Ureter (tissue), 1 donor: Measurements from ENCODE around the gene PEX6. TPM values are rescaled to one million over a fixed set of nuclear protein-coding genes. Genes with fewer than 3 reads are reported as not detected.

Experiments used
- DNase-seq: peaks from one replicate; pipeline ENCODE4 v3.0.0-alpha.2; 2020; ENCODE audit warnings: low spot score
- total RNA-seq: library from RNA; stranded (reverse); gene quantifications from one replicate; pipeline ENCODE4 v1.2.4, GENCODE V29; 2023
- donor health status: DM: yes; HTN: yes; CAD: no.

PEX6 gene, protein sequence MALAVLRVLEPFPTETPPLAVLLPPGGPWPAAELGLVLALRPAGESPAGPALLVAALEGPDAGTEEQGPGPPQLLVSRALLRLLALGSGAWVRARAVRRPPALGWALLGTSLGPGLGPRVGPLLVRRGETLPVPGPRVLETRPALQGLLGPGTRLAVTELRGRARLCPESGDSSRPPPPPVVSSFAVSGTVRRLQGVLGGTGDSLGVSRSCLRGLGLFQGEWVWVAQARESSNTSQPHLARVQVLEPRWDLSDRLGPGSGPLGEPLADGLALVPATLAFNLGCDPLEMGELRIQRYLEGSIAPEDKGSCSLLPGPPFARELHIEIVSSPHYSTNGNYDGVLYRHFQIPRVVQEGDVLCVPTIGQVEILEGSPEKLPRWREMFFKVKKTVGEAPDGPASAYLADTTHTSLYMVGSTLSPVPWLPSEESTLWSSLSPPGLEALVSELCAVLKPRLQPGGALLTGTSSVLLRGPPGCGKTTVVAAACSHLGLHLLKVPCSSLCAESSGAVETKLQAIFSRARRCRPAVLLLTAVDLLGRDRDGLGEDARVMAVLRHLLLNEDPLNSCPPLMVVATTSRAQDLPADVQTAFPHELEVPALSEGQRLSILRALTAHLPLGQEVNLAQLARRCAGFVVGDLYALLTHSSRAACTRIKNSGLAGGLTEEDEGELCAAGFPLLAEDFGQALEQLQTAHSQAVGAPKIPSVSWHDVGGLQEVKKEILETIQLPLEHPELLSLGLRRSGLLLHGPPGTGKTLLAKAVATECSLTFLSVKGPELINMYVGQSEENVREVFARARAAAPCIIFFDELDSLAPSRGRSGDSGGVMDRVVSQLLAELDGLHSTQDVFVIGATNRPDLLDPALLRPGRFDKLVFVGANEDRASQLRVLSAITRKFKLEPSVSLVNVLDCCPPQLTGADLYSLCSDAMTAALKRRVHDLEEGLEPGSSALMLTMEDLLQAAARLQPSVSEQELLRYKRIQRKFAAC
- total RNA-seq: 23.0 TPM

DNA sequence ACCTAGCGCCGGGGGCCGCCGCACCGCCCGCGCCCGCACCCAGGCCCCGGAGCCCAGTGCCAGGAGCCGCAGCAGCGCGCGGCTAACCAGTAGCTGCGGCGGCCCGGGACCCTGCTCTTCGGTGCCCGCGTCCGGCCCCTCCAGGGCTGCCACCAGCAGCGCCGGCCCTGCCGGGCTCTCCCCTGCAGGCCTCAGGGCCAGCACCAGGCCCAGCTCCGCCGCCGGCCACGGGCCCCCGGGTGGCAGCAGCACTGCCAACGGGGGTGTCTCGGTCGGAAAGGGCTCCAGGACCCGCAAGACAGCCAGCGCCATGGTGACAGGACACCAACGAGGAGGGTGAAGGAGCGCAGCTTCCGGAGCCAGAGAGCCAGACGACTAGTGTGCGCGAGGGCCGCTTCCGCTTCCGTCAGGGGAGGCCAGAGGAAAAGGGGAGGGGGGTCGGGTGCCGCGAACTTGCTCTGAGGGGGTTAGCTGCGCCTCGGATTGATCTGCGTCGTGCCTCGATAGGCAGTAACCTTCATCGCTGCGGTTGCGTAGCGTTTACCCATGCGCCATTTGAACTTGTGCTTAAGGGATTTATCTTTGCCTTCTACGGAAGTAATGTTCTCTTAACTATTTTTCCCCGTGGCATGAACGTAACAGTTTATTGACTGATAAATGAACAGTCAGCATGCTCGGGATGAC, at the start of gene PEX6:
PEX6 (minus strand) TSS at position 343 of the 684 bp plus-strand sequence; CDS start at position 312, 31 bp downstream.
- peak; percentile 94 for DNase-seq

DNA sequence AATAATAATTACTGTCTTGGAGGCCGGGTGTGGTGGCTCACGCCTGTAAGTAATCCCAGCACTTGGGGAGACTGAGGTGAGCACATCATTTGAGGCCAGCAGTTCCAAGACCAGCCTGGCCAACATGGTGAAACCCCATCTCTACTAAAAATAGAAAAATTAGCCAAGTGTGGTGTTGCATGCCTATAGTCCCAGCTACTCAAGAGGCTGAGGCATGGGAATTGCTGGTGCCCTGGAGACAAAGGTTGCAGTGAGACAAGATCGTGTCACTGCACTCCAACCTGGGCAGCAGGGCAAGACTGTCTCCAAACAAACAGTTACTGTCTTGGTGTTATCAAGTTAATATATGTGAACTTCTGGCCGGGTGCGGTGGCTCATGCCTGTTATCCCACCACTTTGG, 47.4 kb upstream of the PEX6 start:
- DNase-seq: no peak

DNA sequence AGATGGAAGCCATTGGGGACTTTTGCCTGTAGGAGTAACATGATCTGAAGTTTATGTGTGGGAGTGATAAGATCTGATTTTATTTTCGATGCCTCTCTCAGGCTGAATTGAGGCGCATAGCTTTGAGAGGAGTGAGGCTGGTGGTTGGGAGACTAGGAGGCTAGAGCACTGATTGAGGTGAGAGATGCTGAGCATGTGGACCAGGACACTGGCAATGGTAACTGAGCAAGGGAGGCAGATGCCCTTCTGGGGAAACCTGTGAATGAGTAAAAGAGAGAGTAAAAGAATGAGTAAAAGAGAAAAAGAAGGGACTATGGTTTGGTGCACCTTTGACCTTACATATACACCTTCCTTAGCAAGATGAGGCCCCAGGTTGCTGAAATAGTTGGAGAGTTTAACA, 45.5 kb upstream of the PEX6 start:
- no peak for DNase-seq

DNA sequence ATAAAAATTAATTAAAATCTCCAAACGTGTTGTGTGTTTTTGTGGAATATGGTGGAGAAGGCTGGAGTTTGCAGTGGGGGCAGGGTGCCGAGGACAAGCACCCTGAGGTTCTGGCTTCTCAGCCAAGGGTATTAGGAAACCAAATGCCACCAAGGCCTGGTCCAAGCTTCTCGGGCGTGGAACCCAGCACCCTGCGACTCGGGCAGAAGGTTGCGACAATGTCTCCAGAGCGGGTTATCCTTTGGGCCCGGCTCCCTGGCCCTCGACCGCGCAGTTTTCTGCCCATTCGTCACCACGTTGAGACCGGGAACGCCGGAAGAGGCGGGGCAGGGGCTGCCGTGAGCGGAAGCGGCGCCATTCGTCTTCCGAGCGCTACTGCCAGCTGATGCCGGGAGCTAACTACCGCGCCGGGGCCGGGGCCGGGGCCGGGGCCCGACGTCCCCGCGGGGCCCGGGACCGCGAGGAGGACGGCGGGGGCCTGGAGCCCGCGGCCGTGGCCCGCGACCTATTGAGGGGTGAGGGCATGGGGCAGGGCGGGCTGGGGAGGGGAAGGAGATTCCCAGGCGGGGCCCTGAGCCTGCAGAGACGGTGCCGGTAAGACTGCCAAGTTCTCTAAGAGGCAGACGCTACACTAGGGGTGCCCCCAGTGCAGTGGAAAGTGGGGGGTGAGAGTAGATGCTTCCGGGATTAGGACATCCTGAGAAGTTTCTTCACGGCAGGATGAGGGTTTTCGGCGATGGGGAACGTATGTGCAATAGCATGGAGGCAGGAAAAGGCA, 42.5 kb upstream of the PEX6 start, which contains the start of gene RRP36:
RRP36 (plus strand) TSS at position 354 of the 778 bp plus-strand sequence; CDS start at position 386, 32 bp downstream.
- peak; percentile 79 for DNase-seq

DNA sequence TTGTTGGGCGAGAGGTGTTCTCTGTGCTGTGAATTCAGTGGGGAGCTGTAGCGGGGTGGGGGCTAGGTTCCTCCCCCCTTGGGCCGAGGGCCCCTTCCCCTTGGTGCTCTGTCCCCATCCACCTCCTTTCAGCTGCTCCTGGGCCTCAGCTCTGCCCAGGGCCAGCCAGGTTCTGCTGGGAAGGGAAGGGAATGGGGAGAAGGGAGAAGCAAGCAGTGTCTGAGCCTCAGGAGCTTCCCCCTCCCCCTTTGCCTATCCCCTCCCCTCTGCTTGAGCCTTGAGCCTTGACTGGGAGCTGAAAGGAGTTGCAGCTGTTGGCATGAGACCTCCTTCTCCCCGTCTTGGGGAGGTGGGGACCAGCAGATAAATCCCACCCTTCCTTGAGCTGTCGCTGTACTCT, 41.9 kb upstream of the PEX6 start:
- DNase-seq: no peak

DNA sequence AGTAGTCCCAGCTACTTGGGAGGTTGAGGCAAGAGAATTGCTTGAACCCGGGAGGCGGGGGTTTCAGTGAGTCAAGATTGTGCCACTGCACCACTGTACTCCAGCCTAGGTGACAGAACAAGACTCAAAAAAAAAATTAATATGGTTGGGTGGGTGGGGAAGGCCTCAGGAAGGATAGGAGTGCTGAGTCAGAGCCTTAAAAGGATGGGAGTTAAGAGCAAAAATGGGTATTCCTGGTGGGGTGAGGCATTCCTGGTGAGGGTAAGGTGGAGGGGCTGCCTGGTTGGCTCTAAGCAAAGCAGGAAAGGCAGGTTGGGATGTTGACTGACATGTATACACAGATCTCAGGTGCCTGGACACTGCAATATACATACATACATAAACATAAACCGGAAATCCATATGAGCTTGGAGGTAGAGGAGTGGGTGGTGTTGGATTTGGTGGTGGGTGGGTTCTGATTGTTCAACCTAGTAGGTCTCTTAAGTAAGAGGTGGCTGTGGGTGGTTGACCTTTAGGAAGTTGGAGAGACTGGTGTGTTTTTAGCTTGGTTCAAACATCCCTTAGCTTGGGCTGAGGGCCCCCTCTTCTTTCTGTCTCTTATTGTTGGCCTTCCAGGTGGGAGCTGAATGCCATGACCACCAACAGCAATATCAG, 41.2 kb upstream of the PEX6 start:
- DNase-seq: no peak

DNA sequence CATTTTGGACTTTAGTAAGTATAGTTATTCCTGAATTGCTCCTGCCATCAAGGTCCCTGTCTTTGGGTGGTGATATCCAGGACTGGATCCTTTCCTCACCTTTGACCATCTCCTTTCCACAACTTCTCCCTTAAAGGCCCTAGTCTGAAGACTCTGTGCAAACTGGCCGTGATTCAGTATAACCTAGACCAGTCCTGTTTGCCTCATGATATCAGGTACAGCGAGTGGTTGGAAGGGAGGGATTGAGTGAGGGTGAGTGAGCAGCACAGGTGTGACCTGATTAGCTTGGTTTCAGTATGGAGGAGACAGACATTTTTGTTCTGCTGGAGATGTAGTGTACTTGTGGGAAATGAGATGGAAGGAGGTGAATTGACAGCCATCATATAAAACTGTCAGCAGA, 40.2 kb upstream of the PEX6 start:
- DNase-seq: no peak

DNA sequence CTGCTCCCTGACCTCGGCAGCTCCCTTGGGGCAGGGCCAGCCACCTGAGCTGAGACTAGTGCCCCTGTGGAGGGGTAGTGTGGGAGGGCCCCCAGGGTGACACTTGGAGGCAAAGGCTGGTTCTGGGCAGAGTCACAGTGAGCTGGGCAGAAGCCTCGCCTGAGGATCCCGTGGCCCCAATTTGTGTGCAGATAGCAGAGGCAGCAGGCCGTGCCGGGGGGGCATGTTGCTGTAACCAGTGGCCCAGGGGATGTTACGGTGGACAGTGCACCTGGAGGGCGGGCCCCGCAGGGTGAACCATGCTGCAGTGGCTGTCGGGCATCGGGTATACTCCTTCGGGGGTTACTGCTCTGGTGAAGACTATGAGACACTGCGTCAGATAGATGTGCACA, 38.0 kb upstream of the PEX6 start:
- DNase-seq: no peak

DNA sequence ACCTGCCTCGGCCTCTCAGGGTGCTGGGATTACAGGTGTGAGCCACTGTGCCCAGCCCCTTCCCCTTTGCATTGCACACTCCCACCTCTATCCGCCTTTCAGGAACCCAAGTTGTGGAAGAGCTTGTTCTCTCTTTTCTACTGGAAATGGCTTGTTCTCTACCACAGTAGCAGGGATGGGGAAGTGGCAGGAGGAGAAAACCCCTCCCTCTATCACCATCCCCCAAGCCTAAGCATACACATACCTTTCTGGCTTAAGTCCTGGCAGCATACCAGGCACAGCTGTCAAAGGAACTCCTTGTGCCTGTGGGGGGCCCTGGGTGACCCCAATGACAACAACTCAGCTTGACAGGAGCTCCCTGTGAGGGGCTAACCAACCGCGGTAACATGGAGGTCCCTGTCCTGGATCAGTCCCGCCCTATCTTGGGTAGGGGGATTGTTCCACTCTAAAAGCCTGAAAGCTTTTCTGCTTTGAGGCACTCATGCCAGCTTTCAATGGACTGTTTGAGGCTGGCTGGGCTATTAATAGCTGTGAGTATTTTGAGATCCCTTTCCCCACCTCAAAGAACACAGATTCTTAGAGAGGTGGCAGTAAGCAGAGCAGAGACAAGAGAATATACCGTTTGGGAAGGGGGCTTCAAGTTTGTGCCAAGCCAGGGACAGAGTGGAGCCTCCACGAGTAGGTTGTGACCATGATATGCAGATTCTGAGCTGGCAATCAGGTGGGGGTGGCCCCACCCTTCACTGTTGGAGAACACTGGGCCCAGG, 37.4 kb upstream of the PEX6 start:
- DNase-seq: no peak

DNA sequence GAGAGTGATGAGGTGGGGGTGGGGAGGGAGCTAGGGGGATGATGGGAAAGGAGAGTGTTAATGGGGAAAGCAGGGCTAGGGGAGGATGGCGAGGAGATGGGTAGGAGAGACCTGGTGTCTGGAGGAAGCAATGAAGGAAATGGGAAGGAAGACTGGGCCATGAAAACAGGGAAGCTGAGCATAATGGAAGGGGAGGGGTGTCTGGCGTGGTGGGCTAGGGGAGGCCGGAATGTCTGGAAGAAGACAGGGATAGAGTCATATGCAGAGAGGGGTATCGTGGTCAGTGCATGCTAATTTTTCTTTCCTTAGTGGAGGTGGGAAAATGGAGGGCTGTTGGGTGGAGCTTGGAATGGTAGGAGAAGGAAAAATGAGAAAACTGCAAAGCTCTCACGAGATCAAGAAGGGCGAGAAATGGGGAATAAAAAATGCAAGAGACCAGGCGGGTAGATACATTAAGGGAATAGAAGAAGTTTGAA, 35.5 kb upstream of the PEX6 start:
- no peak for DNase-seq

DNA sequence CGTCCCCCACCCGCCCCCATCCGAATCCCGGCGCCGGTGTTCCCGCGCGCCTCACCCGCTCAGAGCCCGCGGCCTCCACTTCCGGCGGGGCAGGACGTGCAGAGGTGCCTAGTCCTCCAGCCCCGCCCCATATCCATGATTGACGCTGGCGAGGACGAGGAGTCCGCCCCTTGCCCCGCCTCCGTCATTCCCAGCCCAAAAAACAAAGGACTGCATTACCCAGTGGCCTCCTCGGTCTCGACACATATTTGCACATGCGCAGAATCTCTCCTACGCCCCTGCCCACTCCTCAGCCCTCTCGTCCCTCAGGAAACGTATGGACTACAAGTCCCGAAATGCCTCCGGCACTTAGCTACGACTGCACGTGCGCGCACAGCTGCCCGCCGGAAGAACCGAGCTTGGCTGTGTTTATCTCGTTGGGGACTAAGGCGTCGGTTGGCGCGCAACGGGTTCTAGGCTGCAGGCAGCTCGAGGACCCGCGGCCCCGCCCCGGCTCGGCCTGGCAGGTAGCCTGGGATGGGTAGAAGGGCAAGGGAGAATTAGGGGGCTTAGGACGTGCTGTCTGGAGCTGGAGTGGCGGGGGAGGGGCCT, 35.0 kb upstream of the PEX6 start, which contains the start of the genes KLHDC3 and MEA1:
KLHDC3 (plus strand) TSS at position 407 of the 591 bp plus-strand sequence. CDS start 2,944 bp downstream, outside the sequence.
MEA1 (minus strand) TSS at position 104 of the 591 bp plus-strand sequence. CDS start 133 bp downstream, outside the sequence.
- peak; percentile 99 for DNase-seq

DNA sequence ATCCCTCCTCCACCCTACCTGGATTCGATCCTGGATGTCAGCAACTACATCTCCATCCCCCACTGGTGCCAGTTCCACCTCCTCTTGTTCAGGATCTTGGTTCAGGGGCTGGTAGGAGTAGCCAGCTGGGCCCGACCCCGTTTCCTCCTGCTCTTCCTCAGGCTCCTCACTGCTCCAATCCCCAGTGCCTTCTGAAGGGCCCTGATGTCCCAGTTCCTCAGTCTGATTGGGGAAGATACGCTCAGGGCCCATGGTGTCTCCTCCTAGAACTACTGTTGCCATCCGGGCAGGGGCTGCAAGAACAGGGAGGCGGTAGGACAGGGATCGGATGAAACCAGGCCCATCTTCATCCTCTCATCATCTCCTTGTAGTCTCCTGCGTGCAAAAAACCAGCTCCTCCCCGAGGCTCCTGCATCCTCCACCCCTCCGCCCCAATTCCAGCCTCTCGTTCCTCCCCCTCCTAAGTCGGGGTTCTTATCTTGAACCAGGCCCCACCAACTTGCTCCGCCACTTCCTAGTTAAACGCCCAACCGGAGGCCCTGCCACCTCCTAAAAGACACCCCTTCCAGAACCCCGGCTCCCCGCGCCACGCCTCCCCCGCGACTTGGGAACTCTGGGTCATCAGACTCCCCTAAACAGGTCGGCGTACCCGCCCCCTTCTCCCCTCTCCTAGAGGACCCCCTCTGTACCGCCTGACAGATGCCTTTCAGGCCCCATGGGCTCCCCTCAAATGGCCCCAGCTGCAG, 34.3 kb upstream of the PEX6 start:
- DNase-seq: no peak

DNA sequence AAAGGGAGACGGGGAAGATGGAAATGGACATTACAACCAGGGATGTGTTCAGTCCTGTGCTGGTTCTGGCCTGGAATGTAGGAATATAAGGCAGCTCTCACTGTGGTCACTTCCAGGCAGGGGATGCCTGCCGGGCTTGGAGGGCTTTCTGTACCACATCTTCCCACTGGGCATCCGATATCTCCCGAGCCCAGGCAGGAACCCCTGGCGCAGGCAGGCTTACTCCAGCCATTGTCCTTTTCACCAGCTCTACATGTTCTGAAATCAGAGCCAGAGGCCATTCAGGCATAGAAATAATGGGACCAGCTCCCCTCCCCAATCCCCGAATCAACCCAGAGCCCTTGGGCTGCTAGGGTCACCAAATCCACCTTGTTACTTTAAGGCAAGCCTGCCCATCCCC, 33.4 kb upstream of the PEX6 start:
- no peak for DNase-seq

DNA sequence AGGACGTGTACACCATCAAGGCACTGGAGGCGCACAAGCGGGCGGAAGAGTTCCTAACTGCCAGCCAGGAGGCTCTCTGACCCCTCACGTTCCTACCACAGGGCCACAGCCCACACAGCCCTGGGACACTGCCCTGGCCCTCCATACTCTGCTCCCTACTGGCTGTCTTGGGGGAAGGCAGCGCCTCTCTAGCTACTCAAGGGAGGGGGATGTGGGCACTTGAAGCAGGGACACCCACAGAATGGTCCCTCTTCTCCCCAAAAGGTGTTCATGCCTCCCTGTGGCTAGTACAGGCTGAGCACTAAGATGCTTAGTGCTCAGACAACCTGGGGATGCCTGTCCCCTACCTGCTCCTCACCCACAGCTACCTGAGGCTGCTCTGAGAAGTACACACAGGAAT, 32.2 kb upstream of the PEX6 start:
- DNase-seq: no peak

DNA sequence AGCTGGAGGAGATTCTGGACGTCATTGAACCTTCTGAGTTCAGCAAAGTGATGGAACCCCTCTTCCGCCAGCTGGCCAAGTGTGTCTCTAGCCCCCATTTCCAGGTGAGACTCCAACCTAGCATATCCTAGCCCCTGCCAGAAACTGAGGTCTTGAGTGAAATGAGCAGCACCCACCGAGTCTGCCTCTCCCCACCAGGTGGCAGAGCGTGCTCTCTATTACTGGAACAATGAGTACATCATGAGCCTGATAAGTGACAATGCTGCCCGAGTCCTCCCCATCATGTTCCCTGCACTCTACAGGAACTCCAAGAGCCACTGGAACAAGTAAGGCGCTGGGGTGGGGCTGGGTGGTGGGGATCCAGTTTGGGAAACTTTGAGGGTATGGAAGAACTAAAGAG, 30.1 kb upstream of the PEX6 start:
- DNase-seq: no peak

DNA sequence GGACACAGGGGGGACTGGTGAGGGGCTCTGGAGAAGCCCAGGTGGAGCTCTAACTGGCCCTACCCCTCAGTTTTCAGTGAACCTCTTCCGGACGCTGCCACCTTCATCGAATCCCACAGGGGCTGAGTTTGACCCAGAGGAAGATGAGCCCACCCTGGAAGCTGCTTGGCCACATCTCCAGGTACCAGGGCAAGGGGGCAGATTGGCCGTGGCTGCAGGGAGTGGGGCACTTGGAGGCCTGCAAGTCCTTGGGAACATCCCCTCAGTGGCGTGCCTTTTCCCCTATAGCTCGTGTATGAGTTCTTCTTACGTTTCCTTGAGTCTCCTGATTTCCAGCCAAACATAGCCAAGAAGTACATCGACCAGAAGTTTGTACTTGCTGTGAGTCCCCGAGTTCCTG, 28.1 kb upstream of the PEX6 start:
- no peak for DNase-seq

DNA sequence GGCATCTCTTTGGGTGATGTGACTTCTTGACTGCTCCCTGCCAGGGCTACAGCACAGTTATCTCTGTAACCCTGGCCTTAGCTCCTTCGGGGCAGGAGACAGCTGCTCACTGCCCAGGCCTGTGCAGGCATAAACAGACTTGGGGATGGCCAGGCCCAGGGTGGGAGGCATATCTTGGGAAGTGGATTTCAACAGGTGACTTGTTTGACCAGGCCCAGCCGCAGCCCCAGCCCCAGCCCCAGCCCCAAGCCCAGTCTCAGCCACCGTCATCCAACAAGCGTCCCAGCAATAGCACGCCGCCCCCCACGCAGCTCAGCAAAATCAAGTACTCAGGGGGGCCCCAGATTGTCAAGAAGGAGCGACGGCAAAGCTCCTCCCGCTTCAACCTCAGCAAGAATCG, 27.3 kb upstream of the PEX6 start:
- no peak for DNase-seq

DNA sequence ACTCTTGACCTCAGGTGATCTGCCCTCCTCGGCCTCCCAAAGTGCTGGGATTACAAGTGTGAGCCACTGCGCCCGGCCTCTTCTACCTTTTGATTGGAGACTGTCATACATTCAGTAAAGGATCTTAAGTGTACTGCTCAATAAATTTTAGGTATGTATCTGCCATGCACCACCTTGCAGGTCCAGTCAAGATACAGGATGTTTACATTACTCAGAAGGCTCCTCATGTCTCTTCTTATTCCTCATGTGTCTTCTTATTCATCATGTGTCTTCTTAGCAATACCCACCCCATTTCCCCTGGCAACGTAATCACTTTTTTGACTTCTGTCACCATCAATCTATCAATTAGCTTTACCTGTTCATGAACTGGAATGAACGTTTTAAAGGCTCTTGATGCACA, 26.9 kb upstream of the PEX6 start:
- no peak for DNase-seq
